Activated T-helper 17 cell treated with anti-CD3 and anti-CD28 coated beads, Interleukin-2, amount 50 U/mL, for 72 hours (primary cell): ENCODE measurements around the gene MEIKIN. TPM values are rescaled to one million over a fixed set of nuclear protein-coding genes. Genes with fewer than 3 reads are reported as not detected.
"Not testable (repeated sequence)": the region's sequence is repeated elsewhere in the genome, so short reads cannot be mapped to it uniquely, and the experiment has no call there.

Experiments
- ATAC-seq: fragments of 150-1000 bp; cut with Tn5 transposase; replicated peaks from 2 replicates; pipeline ENCODE4 v1.10.0; 2021; ENCODE audit warnings: mild to moderate bottlenecking, moderate library complexity
- H3K27ac Mint-ChIP-seq: one replicate; pipeline ENCODE4 v1.8.0; 2022; ENCODE audit warnings: mixed read lengths
- H3K27me3 Mint-ChIP-seq: one replicate; pipeline ENCODE4 v1.8.0; 2022; ENCODE audit warnings: mixed read lengths
- H3K36me3 Mint-ChIP-seq: one replicate; pipeline ENCODE4 v1.8.0; 2022; ENCODE audit warnings: low read depth, mild to moderate bottlenecking, mixed read lengths
- H3K4me1 Mint-ChIP-seq: one replicate; pipeline ENCODE4 v1.8.0; 2022; ENCODE audit warnings: mixed read lengths
- H3K4me3 Mint-ChIP-seq: one replicate; pipeline ENCODE4 v1.8.0; 2022; ENCODE audit warnings: mild to moderate bottlenecking, mixed read lengths
- H3K9me3 Mint-ChIP-seq: one replicate; pipeline ENCODE4 v1.8.0; 2022; ENCODE audit warnings: mixed read lengths
- total RNA-seq, 2 donors: library from RNA; stranded (reverse); gene quantifications; one replicate each; pipeline ENCODE4 v1.2.3, GENCODE V29; 2022

Gene MEIKIN
- total RNA-seq, 2 donors from 2014 or later: not detected

GRCh38 chr5:131789765-131790164 lies 155.7 kb downstream of the MEIKIN start:
- Mint-ChIP-seq H3K4me3 (no peak overlapping the region), H3K36me3 (peaks cover 6% of the 10 kb centered on the region), H3K9me3 (no peaks in the 10 kb centered on the region), H3K27me3 (no peaks in the 10 kb centered on the region), H3K4me1 (peaks cover 25% of the 10 kb centered on the region), H3K27ac (no peak overlapping the region)
- ATAC-seq: no peak

GRCh38 chr5:131787736-131788135 lies 157.7 kb downstream of the MEIKIN start:
- no peak overlapping the region for H3K4me3 Mint-ChIP-seq
- no peaks in the 10 kb centered on the region for H3K27me3 Mint-ChIP-seq
- peaks cover 31% of the 10 kb centered on the region for H3K4me1 Mint-ChIP-seq
- H3K9me3 Mint-ChIP-seq: no peaks in the 10 kb centered on the region
- no peaks in the 10 kb centered on the region for H3K36me3 Mint-ChIP-seq
- H3K27ac Mint-ChIP-seq: no peak overlapping the region
- no peak for ATAC-seq

- ATAC-seq: no peak
- H3K36me3 Mint-ChIP-seq: peaks cover 3% of the 10 kb centered on the region
- H3K9me3 Mint-ChIP-seq: no peaks in the 10 kb centered on the region
- H3K4me3 Mint-ChIP-seq: no peak overlapping the region
- H3K27me3 Mint-ChIP-seq: no peaks in the 10 kb centered on the region
- H3K4me1 Mint-ChIP-seq: peaks cover 37% of the 10 kb centered on the region
- no peak overlapping the region for H3K27ac Mint-ChIP-seq
These were observed 158.4 kb downstream of the MEIKIN start for GRCh38 chr5:131786900-131787692.

- Mint-ChIP-seq H3K9me3 (no peaks in the 10 kb centered on the region), H3K36me3 (peaks cover 11% of the 10 kb centered on the region), H3K4me3 (no peak overlapping the region), H3K27ac (no peak overlapping the region), H3K27me3 (no peaks in the 10 kb centered on the region), H3K4me1 (peaks cover 35% of the 10 kb centered on the region)
- ATAC-seq: no peak
These were observed 159.4 kb downstream of the MEIKIN start for GRCh38 chr5:131786036-131786435.

- Mint-ChIP-seq H3K4me1 (peaks cover 27% of the 10 kb centered on the region), H3K27ac (no peak overlapping the region), H3K36me3 (peaks cover 11% of the 10 kb centered on the region), H3K4me3 (no peak overlapping the region), H3K9me3 (no peaks in the 10 kb centered on the region), H3K27me3 (no peaks in the 10 kb centered on the region)
- no peak for ATAC-seq
These were observed 161.6 kb downstream of the MEIKIN start for GRCh38 chr5:131783874-131784273.

- peaks cover 11% of the 10 kb centered on the region for H3K36me3 Mint-ChIP-seq
- no peak for ATAC-seq
- no peaks in the 10 kb centered on the region for H3K9me3 Mint-ChIP-seq
- no peaks in the 10 kb centered on the region for H3K27me3 Mint-ChIP-seq
- H3K4me3 Mint-ChIP-seq: no peak overlapping the region
- no peak overlapping the region for H3K27ac Mint-ChIP-seq
- H3K4me1 Mint-ChIP-seq: peaks cover 27% of the 10 kb centered on the region
These were observed 162.1 kb downstream of the MEIKIN start for GRCh38 chr5:131783357-131783756.

GRCh38 chr5:131782717-131783116 lies 162.7 kb downstream of the MEIKIN start:
- ATAC-seq: no peak

GRCh38 chr5:131778141-131778540 lies 167.3 kb downstream of the MEIKIN start:
- Mint-ChIP-seq H3K4me1 (peaks cover 16% of the 10 kb centered on the region), H3K36me3 (peaks cover 11% of the 10 kb centered on the region)
- not testable (repeated sequence) for H3K27ac Mint-ChIP-seq, H3K4me3 Mint-ChIP-seq, ATAC-seq, H3K9me3 Mint-ChIP-seq, H3K27me3 Mint-ChIP-seq

More at GRCh38 chr5:131782717-131783116, 162.7 kb downstream of the MEIKIN start:
- H3K27ac Mint-ChIP-seq: no peak overlapping the region
- H3K27me3 Mint-ChIP-seq: no peaks in the 10 kb centered on the region
- peaks cover 11% of the 10 kb centered on the region for H3K36me3 Mint-ChIP-seq
- peaks cover 27% of the 10 kb centered on the region for H3K4me1 Mint-ChIP-seq
- H3K4me3 Mint-ChIP-seq: no peak overlapping the region
- no peaks in the 10 kb centered on the region for H3K9me3 Mint-ChIP-seq

GRCh38 chr5:131776450-131776849 lies 169.0 kb downstream of the MEIKIN start:
- Mint-ChIP-seq H3K4me3 (no peak overlapping the region), H3K27ac (no peak overlapping the region), H3K27me3 (no peaks in the 10 kb centered on the region), H3K9me3 (no peaks in the 10 kb centered on the region), H3K4me1 (peaks cover 9% of the 10 kb centered on the region), H3K36me3 (peaks cover under 1% of the 10 kb centered on the region)
- ATAC-seq: no peak

GRCh38 chr5:131774652-131775367 lies 170.7 kb downstream of the MEIKIN start:
- Mint-ChIP-seq H3K27me3 (no peaks in the 10 kb centered on the region), H3K27ac (no peak overlapping the region), H3K4me3 (no peak overlapping the region), H3K9me3 (no peaks in the 10 kb centered on the region), H3K36me3 (no peaks in the 10 kb centered on the region), H3K4me1 (peaks cover 9% of the 10 kb centered on the region)
- ATAC-seq: no peak

GRCh38 chr5:131773805-131774204 lies 171.7 kb downstream of the MEIKIN start:
- H3K4me3 Mint-ChIP-seq: no peak overlapping the region
- no peaks in the 10 kb centered on the region for H3K36me3 Mint-ChIP-seq
- H3K9me3 Mint-ChIP-seq: no peaks in the 10 kb centered on the region
- H3K4me1 Mint-ChIP-seq: peaks cover 9% of the 10 kb centered on the region
- ATAC-seq: no peak
- H3K27ac Mint-ChIP-seq: no peak overlapping the region
- no peaks in the 10 kb centered on the region for H3K27me3 Mint-ChIP-seq

- no peak overlapping the region for H3K27ac Mint-ChIP-seq
- no peak overlapping the region for H3K4me3 Mint-ChIP-seq
- ATAC-seq: no peak
- no peaks in the 10 kb centered on the region for H3K36me3 Mint-ChIP-seq
- H3K27me3 Mint-ChIP-seq: no peaks in the 10 kb centered on the region
- H3K9me3 Mint-ChIP-seq: no peaks in the 10 kb centered on the region
- peaks cover 4% of the 10 kb centered on the region for H3K4me1 Mint-ChIP-seq
These were observed 173.8 kb downstream of the MEIKIN start for GRCh38 chr5:131771692-131772091.

- Mint-ChIP-seq H3K9me3 (no peaks in the 10 kb centered on the region), H3K4me1 (peaks cover 4% of the 10 kb centered on the region)
These were observed 175.5 kb downstream of the MEIKIN start for GRCh38 chr5:131769961-131770360.

GRCh38 chr5:131769336-131769735 lies 176.1 kb downstream of the MEIKIN start:
- Mint-ChIP-seq H3K27me3 (no peaks in the 10 kb centered on the region), H3K27ac (no peak overlapping the region), H3K9me3 (no peaks in the 10 kb centered on the region), H3K4me3 (no peak overlapping the region), H3K4me1 (peaks cover 4% of the 10 kb centered on the region), H3K36me3 (peaks cover 7% of the 10 kb centered on the region)
- ATAC-seq: no peak

More at GRCh38 chr5:131769961-131770360, 175.5 kb downstream of the MEIKIN start:
- peaks cover 2% of the 10 kb centered on the region for H3K36me3 Mint-ChIP-seq
- H3K27ac Mint-ChIP-seq: no peak overlapping the region
- H3K4me3 Mint-ChIP-seq: no peak overlapping the region
- no peaks in the 10 kb centered on the region for H3K27me3 Mint-ChIP-seq
- no peak for ATAC-seq

- no peak for ATAC-seq
- peaks cover 4% of the 10 kb centered on the region for H3K4me1 Mint-ChIP-seq
- no peak overlapping the region for H3K27ac Mint-ChIP-seq
- H3K27me3 Mint-ChIP-seq: no peaks in the 10 kb centered on the region
- no peaks in the 10 kb centered on the region for H3K9me3 Mint-ChIP-seq
- H3K4me3 Mint-ChIP-seq: no peak overlapping the region
- peaks cover 7% of the 10 kb centered on the region for H3K36me3 Mint-ChIP-seq
These were observed 177.6 kb downstream of the MEIKIN start for GRCh38 chr5:131767891-131768290.
